Ovary (tissue), 3 donors: ENCODE measurements around the gene SMOC2.

Source experiments
- POLR2A ChIP-seq: fragments of 450-650 bp; IDR thresholded peaks from one replicate; pipeline ENCODE4 v1.6.1; 2017; ENCODE audit warnings: antibody characterized with exemption, mild to moderate bottlenecking, moderate library complexity
- TF ChIP-seq, protein P1 (sequence below), 3 donors: fragments of 450-650 bp in 2 of 3; fragments of 200-600 bp in 1 of 3; IDR thresholded peaks; one replicate each; pipeline versions ENCODE4 v1.5.1 to v1.8.0; 2016 to 2022; ENCODE audit warnings: antibody characterized with exemption in 3 of 3, mild to moderate bottlenecking in 1 of 3
- donor health status: DM: no; HTN: no; CAD: no.

- TF ChIP-seq, protein P1, sequence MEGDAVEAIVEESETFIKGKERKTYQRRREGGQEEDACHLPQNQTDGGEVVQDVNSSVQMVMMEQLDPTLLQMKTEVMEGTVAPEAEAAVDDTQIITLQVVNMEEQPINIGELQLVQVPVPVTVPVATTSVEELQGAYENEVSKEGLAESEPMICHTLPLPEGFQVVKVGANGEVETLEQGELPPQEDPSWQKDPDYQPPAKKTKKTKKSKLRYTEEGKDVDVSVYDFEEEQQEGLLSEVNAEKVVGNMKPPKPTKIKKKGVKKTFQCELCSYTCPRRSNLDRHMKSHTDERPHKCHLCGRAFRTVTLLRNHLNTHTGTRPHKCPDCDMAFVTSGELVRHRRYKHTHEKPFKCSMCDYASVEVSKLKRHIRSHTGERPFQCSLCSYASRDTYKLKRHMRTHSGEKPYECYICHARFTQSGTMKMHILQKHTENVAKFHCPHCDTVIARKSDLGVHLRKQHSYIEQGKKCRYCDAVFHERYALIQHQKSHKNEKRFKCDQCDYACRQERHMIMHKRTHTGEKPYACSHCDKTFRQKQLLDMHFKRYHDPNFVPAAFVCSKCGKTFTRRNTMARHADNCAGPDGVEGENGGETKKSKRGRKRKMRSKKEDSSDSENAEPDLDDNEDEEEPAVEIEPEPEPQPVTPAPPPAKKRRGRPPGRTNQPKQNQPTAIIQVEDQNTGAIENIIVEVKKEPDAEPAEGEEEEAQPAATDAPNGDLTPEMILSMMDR (IDR thresholded peaks at IDR 0.05) = no peak
- no peak for TF ChIP-seq POLR2A
These were observed 246.1 kb downstream of the SMOC2 start for GRCh38 chr6:168686831-168687730.
